ENCODE data around the gene BCAR3. TPM values are rescaled to one million over a fixed set of nuclear protein-coding genes. Genes with fewer than 3 reads are reported as not detected.

Gene BCAR3
- 23.6 TPM for polyA plus RNA-seq (2013, experiment 1 of 2)
- polyA plus RNA-seq (2013, experiment 2 of 2): 22.7 TPM

- Histone ChIP-seq H2AFZ (ENCODE audit: low read depth, low read length) (peak within 1 kb of the TSS; percentile 55), H3K23ac (ENCODE audit: low read length in 2 of 2) (peak within 1 kb of the TSS in 1 of 2 experiments; percentile 79), H4K8ac (ENCODE audit: low read length) (peak within 1 kb of the TSS; percentile 75), H2AK5ac (ENCODE audit: low read length, severe bottlenecking) (no peak within 1 kb of the TSS), H3K14ac (ENCODE audit: low read length in 2 of 2) (peak within 1 kb of the TSS; percentile 74 to 94), H2BK5ac (ENCODE audit: low read depth, low read length, poor library complexity, severe bottlenecking) (peak within 1 kb of the TSS; percentile 60), H3K27me3 (ENCODE audit: control insufficient read depth in 1 of 2, insufficient read depth in 1 of 2, low read length in 2 of 2) (no peaks in the 10 kb centered on the region), H3K4me3 (ENCODE audit: insufficient read depth in 1 of 2, low read depth in 1 of 2, low read length in 2 of 2) (peak within 1 kb of the TSS; percentile 78 to 93), H3K9me3 (ENCODE audit: control insufficient read depth, low read length) (no peaks in the 10 kb centered on the region), H3K79me1 (replicated peaks; ENCODE audit: low read length, poor library complexity, severe bottlenecking) (no peaks in the 10 kb centered on the region), H3K36me3 (ENCODE audit: control insufficient read depth in 1 of 2, insufficient read depth in 2 of 2, low read depth in 1 of 2, low read length in 2 of 2) (peaks cover 10 to 29% of the 10 kb centered on the region in 2 experiments), H3K18ac (ENCODE audit: low read depth in 1 of 2, low read length in 2 of 2) (peak within 1 kb of the TSS; percentile 94 to 99), H4K91ac (ENCODE audit: low read length) (peak within 1 kb of the TSS; percentile 95), H2BK120ac (ENCODE audit: low read depth, low read length) (peak within 1 kb of the TSS; percentile 69), H3K4ac (ENCODE audit: low read depth in 1 of 2, low read length in 2 of 2) (peak within 1 kb of the TSS; percentile 77 to 80), H3K9ac (ENCODE audit: low read length) (peak within 1 kb of the TSS; percentile 90), H2BK12ac (ENCODE audit: low read length in 2 of 2) (peak within 1 kb of the TSS; percentile 54 to 87), H3K27ac (ENCODE audit: low read length, poor library complexity, severe bottlenecking) (peak within 1 kb of the TSS; percentile 89), H3K4me1 (ENCODE audit: control insufficient read depth, insufficient read depth, low read depth, low read length) (peaks cover 15% of the 10 kb centered on the region), H3K4me2 (ENCODE audit: low read length, poor library complexity, severe bottlenecking) (peak within 1 kb of the TSS; percentile 64), H2BK15ac (ENCODE audit: low read depth, poor library complexity, severe bottlenecking) (peak within 1 kb of the TSS; percentile 80)
- WGBS: under 1% methylated on average over 79 of the region's 105 CpGs
- peak; percentile 76 for DNase-seq
Observed at GRCh38 chr1:93681101-93681988, at the start of gene BCAR3. BCAR3 (minus strand) TSS chr1:93681837; CDS start chr1:93674930, 6,907 bp downstream.

GRCh38 chr1:93730621-93731020 lies 49.0 kb upstream of the BCAR3 start:
- no peak overlapping the region for H2BK12ac ChIP-seq (ENCODE audit: low read length in 2 of 2)
- H2BK5ac ChIP-seq (ENCODE audit: low read depth, low read length, poor library complexity, severe bottlenecking): no peak overlapping the region
- DNase-seq: no peak
- no peak overlapping the region for H4K91ac ChIP-seq (ENCODE audit: low read length)
- H3K36me3 ChIP-seq (ENCODE audit: control insufficient read depth in 1 of 2, insufficient read depth in 2 of 2, low read depth in 1 of 2, low read length in 2 of 2): no peaks in the 10 kb centered on the region
- H3K27ac ChIP-seq (ENCODE audit: low read length, poor library complexity, severe bottlenecking): no peak overlapping the region
- no peak overlapping the region for H3K4me3 ChIP-seq (ENCODE audit: insufficient read depth in 1 of 2, low read depth in 1 of 2, low read length in 2 of 2)
- peaks cover 7% of the 10 kb centered on the region for H3K4me1 ChIP-seq (ENCODE audit: control insufficient read depth, insufficient read depth, low read depth, low read length)
- H2AK5ac ChIP-seq (ENCODE audit: low read length, severe bottlenecking): peak overlapping the region; percentile 46
- H2AFZ ChIP-seq (ENCODE audit: low read depth, low read length): no peak overlapping the region
- H3K4me2 ChIP-seq (ENCODE audit: low read length, poor library complexity, severe bottlenecking): no peak overlapping the region
- no peak overlapping the region for H3K9ac ChIP-seq (ENCODE audit: low read length)
- no peak overlapping the region for H3K4ac ChIP-seq (ENCODE audit: low read depth in 1 of 2, low read length in 2 of 2)
- no peak overlapping the region for H2BK15ac ChIP-seq (ENCODE audit: low read depth, poor library complexity, severe bottlenecking)
- H3K9me3 ChIP-seq (ENCODE audit: control insufficient read depth, low read length): no peaks in the 10 kb centered on the region
- 92% methylated on average over 2 of the region's 2 CpGs for WGBS
- no peaks in the 10 kb centered on the region for H3K79me1 ChIP-seq (replicated peaks; ENCODE audit: low read length, poor library complexity, severe bottlenecking)
- H3K23ac ChIP-seq (ENCODE audit: low read length in 2 of 2): no peak overlapping the region
- H3K27me3 ChIP-seq (ENCODE audit: control insufficient read depth in 1 of 2, insufficient read depth in 1 of 2, low read length in 2 of 2): no peaks in the 10 kb centered on the region
- no peak overlapping the region for H3K14ac ChIP-seq (ENCODE audit: low read length in 2 of 2)
- H3K18ac ChIP-seq (ENCODE audit: low read depth in 1 of 2, low read length in 2 of 2): no peak overlapping the region
- no peak overlapping the region for H4K8ac ChIP-seq (ENCODE audit: low read length)
- H2BK120ac ChIP-seq (ENCODE audit: low read depth, low read length): no peak overlapping the region

DNA sequence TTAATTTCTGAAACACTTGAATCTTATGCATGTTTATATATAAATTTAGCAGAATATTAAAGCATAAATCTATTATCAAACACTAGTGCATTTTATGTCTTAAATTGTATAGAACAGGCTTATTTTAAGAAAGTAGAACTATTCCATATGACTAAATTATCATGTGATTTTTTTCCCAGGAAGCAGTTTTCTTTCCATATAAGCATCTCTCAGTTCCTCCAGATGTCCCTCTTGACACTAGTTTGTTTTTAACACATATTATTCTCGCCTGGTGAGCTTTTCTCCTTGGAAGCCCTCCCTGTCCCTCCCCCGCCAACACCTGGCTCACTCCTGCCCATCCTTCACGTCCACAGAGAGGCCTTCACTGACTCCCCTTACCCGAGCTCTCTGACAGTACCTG lies 48.3 kb upstream of the BCAR3 start:
- WGBS: 80% methylated on average over 4 of the region's 4 CpGs
- no peak overlapping the region for H4K8ac ChIP-seq (ENCODE audit: low read length)

DNA sequence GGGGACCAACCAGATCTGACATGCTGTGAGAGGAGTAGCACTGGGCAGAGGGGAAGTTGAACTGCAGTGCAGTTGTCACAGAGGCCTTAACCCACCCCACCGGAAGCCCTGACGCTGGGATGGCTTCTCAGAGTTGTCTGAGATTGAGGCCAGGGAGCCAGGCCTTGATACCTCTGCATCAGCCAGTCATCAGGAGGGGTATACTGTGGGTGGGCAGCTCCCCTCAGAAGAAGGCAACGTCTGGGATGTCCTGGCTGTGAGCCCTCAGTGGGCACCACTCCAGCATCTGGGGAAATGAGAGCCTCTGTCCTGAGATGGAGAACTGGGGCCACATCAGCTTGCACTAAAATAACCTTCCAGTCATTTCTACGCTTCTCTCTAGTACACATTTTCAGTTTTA lies 47.9 kb upstream of the BCAR3 start:
- H3K27me3 ChIP-seq (ENCODE audit: control insufficient read depth in 1 of 2, insufficient read depth in 1 of 2, low read length in 2 of 2): no peaks in the 10 kb centered on the region
- H3K79me1 ChIP-seq (replicated peaks; ENCODE audit: low read length, poor library complexity, severe bottlenecking): no peaks in the 10 kb centered on the region
- H3K4ac ChIP-seq (ENCODE audit: low read depth in 1 of 2, low read length in 2 of 2): no peak overlapping the region
- no peaks in the 10 kb centered on the region for H3K9me3 ChIP-seq (ENCODE audit: control insufficient read depth, low read length)
- no peak overlapping the region for H3K4me2 ChIP-seq (ENCODE audit: low read length, poor library complexity, severe bottlenecking)
- no peak overlapping the region for H3K14ac ChIP-seq (ENCODE audit: low read length in 2 of 2)
- peak overlapping the region in 1 of 2 experiments; percentile 45 for H2BK12ac ChIP-seq (ENCODE audit: low read length in 2 of 2)
- H2AFZ ChIP-seq (ENCODE audit: low read depth, low read length): no peak overlapping the region
- no peak overlapping the region for H2BK5ac ChIP-seq (ENCODE audit: low read depth, low read length, poor library complexity, severe bottlenecking)
- H3K23ac ChIP-seq (ENCODE audit: low read length in 2 of 2): peak overlapping the region in 1 of 2 experiments; percentile 36
- H3K4me3 ChIP-seq (ENCODE audit: insufficient read depth in 1 of 2, low read depth in 1 of 2, low read length in 2 of 2): no peak overlapping the region
- H4K91ac ChIP-seq (ENCODE audit: low read length): no peak overlapping the region
- H2BK15ac ChIP-seq (ENCODE audit: low read depth, poor library complexity, severe bottlenecking): no peak overlapping the region
- H2AK5ac ChIP-seq (ENCODE audit: low read length, severe bottlenecking): no peak overlapping the region
- DNase-seq: no peak
- no peaks in the 10 kb centered on the region for H3K36me3 ChIP-seq (ENCODE audit: control insufficient read depth in 1 of 2, insufficient read depth in 2 of 2, low read depth in 1 of 2, low read length in 2 of 2)
- no peak overlapping the region for H3K27ac ChIP-seq (ENCODE audit: low read length, poor library complexity, severe bottlenecking)
- H2BK120ac ChIP-seq (ENCODE audit: low read depth, low read length): no peak overlapping the region
- peaks cover 5% of the 10 kb centered on the region for H3K4me1 ChIP-seq (ENCODE audit: control insufficient read depth, insufficient read depth, low read depth, low read length)
- no peak overlapping the region for H3K9ac ChIP-seq (ENCODE audit: low read length)
- 88% methylated on average over 3 of the region's 4 CpGs for WGBS
- H4K8ac ChIP-seq (ENCODE audit: low read length): no peak overlapping the region
- peak overlapping the region in 1 of 2 experiments; percentile 61 for H3K18ac ChIP-seq (ENCODE audit: low read depth in 1 of 2, low read length in 2 of 2)

More for the DNA sequence above, 48.3 kb upstream of the BCAR3 start:
- H3K4me2 ChIP-seq (ENCODE audit: low read length, poor library complexity, severe bottlenecking): no peak overlapping the region
- H3K9me3 ChIP-seq (ENCODE audit: control insufficient read depth, low read length): no peaks in the 10 kb centered on the region
- H3K9ac ChIP-seq (ENCODE audit: low read length): no peak overlapping the region
- no peak overlapping the region for H3K18ac ChIP-seq (ENCODE audit: low read depth in 1 of 2, low read length in 2 of 2)
- H2BK12ac ChIP-seq (ENCODE audit: low read length in 2 of 2): peak overlapping the region in 1 of 2 experiments; percentile 42
- H2AK5ac ChIP-seq (ENCODE audit: low read length, severe bottlenecking): no peak overlapping the region
- no peak overlapping the region for H4K91ac ChIP-seq (ENCODE audit: low read length)
- H3K4ac ChIP-seq (ENCODE audit: low read depth in 1 of 2, low read length in 2 of 2): no peak overlapping the region
- no peaks in the 10 kb centered on the region for H3K27me3 ChIP-seq (ENCODE audit: control insufficient read depth in 1 of 2, insufficient read depth in 1 of 2, low read length in 2 of 2)
- no peak overlapping the region for H3K14ac ChIP-seq (ENCODE audit: low read length in 2 of 2)
- H3K27ac ChIP-seq (ENCODE audit: low read length, poor library complexity, severe bottlenecking): no peak overlapping the region
- no peak for DNase-seq
- no peak overlapping the region for H3K23ac ChIP-seq (ENCODE audit: low read length in 2 of 2)
- H2BK120ac ChIP-seq (ENCODE audit: low read depth, low read length): no peak overlapping the region
- no peaks in the 10 kb centered on the region for H3K36me3 ChIP-seq (ENCODE audit: control insufficient read depth in 1 of 2, insufficient read depth in 2 of 2, low read depth in 1 of 2, low read length in 2 of 2)
- H3K4me1 ChIP-seq (ENCODE audit: control insufficient read depth, insufficient read depth, low read depth, low read length): peaks cover 7% of the 10 kb centered on the region
- no peak overlapping the region for H2BK5ac ChIP-seq (ENCODE audit: low read depth, low read length, poor library complexity, severe bottlenecking)
- no peaks in the 10 kb centered on the region for H3K79me1 ChIP-seq (replicated peaks; ENCODE audit: low read length, poor library complexity, severe bottlenecking)
- no peak overlapping the region for H2BK15ac ChIP-seq (ENCODE audit: low read depth, poor library complexity, severe bottlenecking)
- no peak overlapping the region for H3K4me3 ChIP-seq (ENCODE audit: insufficient read depth in 1 of 2, low read depth in 1 of 2, low read length in 2 of 2)
- no peak overlapping the region for H2AFZ ChIP-seq (ENCODE audit: low read depth, low read length)

All from mesenchymal stem cell (in vitro differentiated cells and primary cell).